Dedifferentiated amniotic fluid mesenchymal stem cell (primary cell): ENCODE measurements around the gene VCAM1.
"Not testable (repeated sequence)": the region's sequence is repeated elsewhere in the genome, so short reads cannot be mapped to it uniquely, and the experiment has no call there.

ENCODE experiments used
- DNase-seq: peaks from one replicate; pipeline ENCODE4 v3.0.0-alpha.2; 2016; ENCODE audit errors: extremely low spot score

VCAM1 gene

DNA sequence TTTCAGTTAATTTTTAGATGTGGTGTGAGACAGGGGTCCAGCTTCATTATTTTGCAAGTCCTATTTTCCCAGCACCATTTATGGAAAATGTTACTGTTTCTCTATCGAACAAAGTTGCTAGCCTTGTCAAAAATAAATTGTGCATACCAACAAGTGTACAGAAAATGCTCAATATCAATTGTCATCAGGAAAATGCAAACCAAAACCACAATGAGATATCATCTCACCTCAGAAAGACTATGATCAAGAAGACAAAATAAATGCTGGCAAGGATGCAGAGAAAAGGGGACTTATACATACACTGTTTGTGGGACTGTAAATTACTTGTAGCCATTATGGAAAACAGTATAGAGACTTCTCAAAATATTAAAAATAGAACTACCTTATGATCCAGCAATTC lies 54.8 kb downstream of the VCAM1 start:
- DNase-seq, result no peak

DNA sequence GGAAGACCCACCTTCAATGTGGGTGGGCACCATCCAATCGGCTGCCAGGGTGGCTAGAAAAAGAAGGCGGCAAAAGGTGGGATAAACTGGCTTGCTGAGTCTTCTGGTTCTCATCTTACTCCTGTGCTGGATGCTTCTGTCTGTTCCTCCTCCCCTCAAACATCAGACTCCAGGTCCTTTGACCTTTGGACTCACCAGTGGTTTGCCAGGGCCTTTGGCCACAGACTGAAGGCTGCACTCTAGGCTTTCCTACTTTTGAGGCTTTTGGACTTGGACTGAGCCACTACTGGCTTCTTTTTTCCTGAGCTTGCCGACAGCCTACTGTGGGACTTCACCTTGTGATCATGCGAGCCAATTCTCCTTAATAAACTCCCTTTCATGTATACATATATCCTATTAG lies 55.9 kb downstream of the VCAM1 start:
- DNase-seq, result no peak

DNA sequence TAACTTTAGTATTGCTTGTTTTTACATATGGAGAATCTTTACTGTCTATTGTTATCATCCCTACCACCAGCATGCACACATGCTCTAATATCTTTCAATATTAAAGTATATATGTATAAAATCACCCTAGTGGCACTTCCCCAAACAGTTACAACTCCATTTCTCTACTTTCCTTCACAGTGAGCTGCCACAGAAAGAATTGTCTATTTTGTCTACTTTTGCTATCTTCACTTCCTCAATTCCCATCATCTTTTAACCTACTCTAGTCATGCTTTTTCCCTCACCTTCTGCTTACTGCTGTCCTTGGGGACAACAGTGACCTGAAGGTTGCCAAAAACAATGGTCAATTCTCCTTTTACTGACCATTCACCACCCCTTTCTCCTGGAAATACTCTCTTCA lies 59.2 kb downstream of the VCAM1 start:
- DNase-seq, result no peak

GRCh38 chr1:100780814-100781213 lies 61.3 kb downstream of the VCAM1 start:
- DNase-seq, result no peak

- DNase-seq, result not testable (repeated sequence)
These were observed 62.2 kb downstream of the VCAM1 start for GRCh38 chr1:100781728-100782127.

DNA sequence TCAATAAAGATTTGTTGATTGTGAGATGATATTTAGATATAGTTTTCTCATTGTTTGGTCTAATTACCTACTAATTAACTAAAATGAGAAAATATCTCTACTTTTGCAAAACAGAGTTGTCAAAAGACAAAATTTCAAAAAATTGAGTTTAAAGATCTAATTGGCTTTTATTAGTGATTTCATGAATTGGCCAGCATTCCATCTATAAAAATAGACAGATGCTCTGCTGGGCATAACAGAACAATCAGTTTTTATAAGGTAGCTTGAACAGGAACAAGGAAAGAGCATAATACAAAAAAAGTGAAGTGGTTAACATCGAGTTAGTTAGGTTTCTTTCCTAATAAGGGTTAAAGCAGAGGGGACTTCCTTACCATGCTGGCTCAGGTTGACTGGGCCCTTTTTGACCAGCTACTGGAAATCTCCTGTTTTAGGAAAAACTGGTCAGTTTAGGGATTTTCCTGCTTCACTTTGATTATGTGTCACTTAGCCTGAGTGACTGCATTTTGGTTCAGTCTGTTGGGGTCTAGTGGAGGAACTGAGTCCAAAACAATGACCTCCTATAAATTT lies 63.0 kb downstream of the VCAM1 start:
- no peak for DNase-seq

DNA sequence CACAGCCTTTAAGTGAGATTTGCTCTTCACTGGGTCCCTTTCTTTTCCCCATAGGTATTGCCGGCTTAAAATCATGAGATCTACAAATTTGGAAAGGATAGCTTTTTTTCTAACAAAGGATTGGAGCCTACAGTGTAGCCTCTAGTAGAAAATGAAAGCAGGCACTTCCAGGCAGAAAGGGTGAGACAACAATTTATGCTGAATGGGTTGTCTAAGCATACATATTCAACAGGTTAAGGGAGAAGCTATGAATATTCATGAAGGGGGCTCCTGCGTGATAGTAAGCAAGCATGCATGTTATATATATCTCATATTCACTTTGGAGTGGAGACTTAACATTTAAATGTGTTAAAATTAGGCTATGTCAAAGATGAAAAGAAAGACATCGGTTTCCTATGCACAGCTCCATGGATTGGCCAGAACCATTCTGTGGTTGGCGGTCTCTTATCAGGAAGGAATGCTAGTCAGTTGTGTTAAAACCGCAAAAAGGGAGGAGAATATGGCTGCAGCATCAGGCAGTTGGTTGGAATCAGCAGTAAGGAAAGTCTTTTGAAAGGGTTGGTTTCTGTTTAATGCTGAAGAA lies 66.0 kb downstream of the VCAM1 start:
- DNase-seq, result no peak

GRCh38 chr1:100786870-100787269 lies 67.3 kb downstream of the VCAM1 start:
- DNase-seq, result no peak
